Stomach (tissue), 9 donors: ENCODE data around the gene TMEM52. TPM values are rescaled to one million over a fixed set of nuclear protein-coding genes. Genes with fewer than 3 reads are reported as not detected.

Experiments
- DNase-seq, 2 donors: peaks; one replicate each; pipeline versions ENCODE4 v3.0.0 to v3.0.0-alpha.2; 2013 to 2019
- H3K27ac ChIP-seq, 5 donors: fragments of 200-600 bp in 4 of 5; sonication (generic) in 4 of 5; one replicate each; pipeline ENCODE4 v1.5.1; 2013 to 2019; ENCODE audit warnings: mild to moderate bottlenecking in 1 of 5, moderate library complexity in 1 of 5
- H3K27me3 ChIP-seq, 3 donors: fragments of 200-600 bp; sonication (generic); one replicate each; pipeline ENCODE4 v1.5.1; 2017 to 2019; ENCODE audit warnings: mixed run types in 1 of 3
- H3K36me3 ChIP-seq, 4 donors: fragments of 200-600 bp; sonication (generic); 1 replicate in 3 of 4; 2 replicates in 1 of 4; pipeline ENCODE4 v1.5.1; 2016 to 2019
- H3K4me1 ChIP-seq, 4 donors: fragments of 200-600 bp; sonication (generic); one replicate each; pipeline ENCODE4 v1.5.1; 2016 to 2019
- H3K4me3 ChIP-seq, 4 donors: fragments of 200-600 bp; sonication (generic) in 3 of 4; one replicate each; pipeline ENCODE4 v1.5.1; 2016 to 2019; ENCODE audit warnings: mild to moderate bottlenecking in 1 of 4
- H3K9me3 ChIP-seq, 4 donors: fragments of 200-600 bp; sonication (generic); one replicate each; pipeline ENCODE4 v1.5.1; 2016 to 2019
- EP300 ChIP-seq: sonication (generic); formaldehyde crosslinking; IDR thresholded peaks from one replicate; pipeline ENCODE4 v1.6.1; 2017; ENCODE audit warnings: antibody characterized with exemption
- POLR2A ChIP-seq, 4 donors: fragments of 450-650 bp; IDR thresholded peaks; one replicate each; pipeline ENCODE4 v1.6.1; 2016; ENCODE audit warnings: antibody characterized with exemption in 4 of 4, control low read depth in 2 of 4, mild to moderate bottlenecking in 1 of 4, moderate library complexity in 1 of 4
- POLR2AphosphoS5 ChIP-seq, 3 donors: sonication (generic); formaldehyde crosslinking; IDR thresholded peaks; one replicate each; pipeline ENCODE4 v1.6.1; 2016; ENCODE audit warnings: antibody characterized with exemption in 3 of 3
- WGBS, 5 donors: extraction: QIAGEN DNeasy Blood & Tissue Kit in 3 of 5; methylation state at CpG; one replicate each; pipeline versions ENCODE4 v1.1.5 to v1.1.7; 2013 to 2018; 5-methylcytosine and 5-hydroxymethylcytosine counted together
- intact Hi-C: fragments of 100-400 bp; cut with DNase I; formaldehyde crosslinking; loops from one replicate; pipeline ENCODE4 v1.15.1; 2023; ENCODE audit warnings: low total_unique reads
- polyA plus RNA-seq, 3 donors: library from polyadenylated mRNA; stranded (reverse); fragments of 200-250 nt; gene quantifications; one replicate each; pipeline ENCODE4 v1.2.3, GENCODE V29; 2013
- total RNA-seq, 5 donors: library from RNA; depleted of rRNA; stranded (reverse); fragments of >200 nt; gene quantifications; one replicate each; pipeline versions ENCODE4 v1.1.0 to v1.2.3, GENCODE V29; 2014 to 2016
- TF ChIP-seq, protein P1 (sequence below), 7 experiments: fragments of 450-650 bp in 4 of 7; fragments of 200-600 bp in 3 of 7; sonication (generic) in 3 of 7; IDR thresholded peaks; one replicate each; pipeline ENCODE4 v1.5.1; 2016 to 2019; ENCODE audit warnings: antibody characterized with exemption in 7 of 7, control low read depth in 2 of 7, mild to moderate bottlenecking in 1 of 7
- donor health status: healthy with polysubstance abuse.
- donor health status: Bipolar disorder and iron deficiency.
- donor health status: healthy.

TMEM52 gene
- total and polyA plus RNA-seq, 8 donors = 5.0 to 10.4 (median 8.0) TPM; not detected in 4

- H3K36me3 ChIP-seq = no peaks in the 10 kb centered on the region
- H3K27ac ChIP-seq = peak overlapping the region; percentile 71 to 84 (median 74)
- WGBS, 5 donors = 44 to 60% (median 46%) methylated on average over 18 to 46 of the region's 46 CpGs
- H3K4me3 ChIP-seq = peak overlapping the region; percentile 54 to 68 (median 58)
- H3K4me1 ChIP-seq = peaks cover 18 to 35% (median 31%) of the 10 kb centered on the region in 4 donors
- peak in 1 of 2 donors; percentile 30 for DNase-seq
- H3K27me3 ChIP-seq = peaks cover 0 to 4% (median 0%) of the 10 kb centered on the region in 3 donors
- intact Hi-C loops = no loop called here
- no peaks in the 10 kb centered on the region for H3K9me3 ChIP-seq
- no peak for TF ChIP-seq POLR2AphosphoS5 (IDR thresholded peaks at IDR 0.05)
- no peak for TF ChIP-seq POLR2A (IDR thresholded peaks at IDR 0.05)
- TF ChIP-seq, protein P1, sequence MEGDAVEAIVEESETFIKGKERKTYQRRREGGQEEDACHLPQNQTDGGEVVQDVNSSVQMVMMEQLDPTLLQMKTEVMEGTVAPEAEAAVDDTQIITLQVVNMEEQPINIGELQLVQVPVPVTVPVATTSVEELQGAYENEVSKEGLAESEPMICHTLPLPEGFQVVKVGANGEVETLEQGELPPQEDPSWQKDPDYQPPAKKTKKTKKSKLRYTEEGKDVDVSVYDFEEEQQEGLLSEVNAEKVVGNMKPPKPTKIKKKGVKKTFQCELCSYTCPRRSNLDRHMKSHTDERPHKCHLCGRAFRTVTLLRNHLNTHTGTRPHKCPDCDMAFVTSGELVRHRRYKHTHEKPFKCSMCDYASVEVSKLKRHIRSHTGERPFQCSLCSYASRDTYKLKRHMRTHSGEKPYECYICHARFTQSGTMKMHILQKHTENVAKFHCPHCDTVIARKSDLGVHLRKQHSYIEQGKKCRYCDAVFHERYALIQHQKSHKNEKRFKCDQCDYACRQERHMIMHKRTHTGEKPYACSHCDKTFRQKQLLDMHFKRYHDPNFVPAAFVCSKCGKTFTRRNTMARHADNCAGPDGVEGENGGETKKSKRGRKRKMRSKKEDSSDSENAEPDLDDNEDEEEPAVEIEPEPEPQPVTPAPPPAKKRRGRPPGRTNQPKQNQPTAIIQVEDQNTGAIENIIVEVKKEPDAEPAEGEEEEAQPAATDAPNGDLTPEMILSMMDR (IDR thresholded peaks at IDR 0.05) = no peak
- no peak for TF ChIP-seq EP300
These were observed 831 bp downstream of the TMEM52 start for GRCh38 chr1:1917995-1918900.

GRCh38 chr1:1917304-1917976 lies 1.6 kb downstream of the TMEM52 start:
- intact Hi-C loops = no loop called here
- Histone ChIP-seq H3K9me3 (no peaks in the 10 kb centered on the region), H3K4me3 (no peak overlapping the region), H3K36me3 (no peaks in the 10 kb centered on the region), H3K4me1 (peaks cover 18 to 35% (median 31%) of the 10 kb centered on the region in 4 donors), H3K27ac (no peak overlapping the region), H3K27me3 (peaks cover 0 to 4% (median 0%) of the 10 kb centered on the region in 3 donors)
- TF ChIP-seq, protein P1 (IDR thresholded peaks at IDR 0.05) = no peak
- TF ChIP-seq POLR2A (IDR thresholded peaks at IDR 0.05) = no peak
- no peak for TF ChIP-seq POLR2AphosphoS5 (IDR thresholded peaks at IDR 0.05)
- no peak for TF ChIP-seq EP300
- WGBS, 5 donors = 89 to 94% (median 92%) methylated on average over 8 to 14 of the region's 14 CpGs
- DNase-seq = peak in 1 of 2 donors; percentile 16

DNA sequence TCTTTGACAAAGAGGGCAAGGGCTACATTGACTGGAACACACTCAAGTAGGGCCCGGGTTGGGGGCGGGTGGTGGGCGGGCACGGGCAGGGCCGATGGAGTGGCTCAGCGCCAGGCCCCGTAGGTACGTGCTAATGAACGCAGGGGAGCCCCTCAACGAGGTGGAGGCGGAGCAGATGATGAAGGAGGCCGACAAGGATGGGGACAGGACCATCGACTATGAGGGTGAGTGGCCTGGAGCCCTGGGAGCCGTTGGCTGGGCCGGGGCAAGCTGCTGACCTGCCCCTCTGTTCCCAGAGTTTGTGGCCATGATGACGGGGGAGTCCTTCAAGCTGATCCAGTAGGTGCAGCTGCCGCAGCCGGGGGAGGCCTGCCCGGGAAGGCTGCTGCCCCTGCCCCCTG lies 2.2 kb downstream of the TMEM52 start:
- intact Hi-C loops = no loop called here
- 82 to 87% (median 85%) methylated on average over 16 to 19 of the region's 19 CpGs for WGBS, 5 donors
- no peaks in the 10 kb centered on the region for H3K36me3 ChIP-seq
- H3K4me3 ChIP-seq = no peak overlapping the region
- H3K27me3 ChIP-seq = peaks cover 0 to 4% (median 0%) of the 10 kb centered on the region in 3 donors
- no peaks in the 10 kb centered on the region for H3K9me3 ChIP-seq
- H3K4me1 ChIP-seq = peaks cover 18 to 35% (median 31%) of the 10 kb centered on the region in 4 donors
- H3K27ac ChIP-seq = no peak overlapping the region
- TF ChIP-seq EP300 = no peak
- TF ChIP-seq POLR2A (IDR thresholded peaks at IDR 0.05) = no peak
- no peak for TF ChIP-seq POLR2AphosphoS5 (IDR thresholded peaks at IDR 0.05)
- DNase-seq = peak in 1 of 2 donors; percentile 17

GRCh38 chr1:1915911-1916840 lies 2.9 kb downstream of the TMEM52 start:
- intact Hi-C loops = no loop called here
- H3K4me3 ChIP-seq = no peak overlapping the region
- TF ChIP-seq, protein P1 (IDR thresholded peaks at IDR 0.05) = no peak
- TF ChIP-seq POLR2AphosphoS5 (IDR thresholded peaks at IDR 0.05) = no peak
- no peak for TF ChIP-seq POLR2A (IDR thresholded peaks at IDR 0.05)
- TF ChIP-seq EP300 = no peak
- H3K27me3 ChIP-seq = peaks cover 0 to 4% (median 0%) of the 10 kb centered on the region in 3 donors
- H3K36me3 ChIP-seq = no peaks in the 10 kb centered on the region
- H3K9me3 ChIP-seq = no peaks in the 10 kb centered on the region
- 72 to 77% (median 74%) methylated on average over 21 to 23 of the region's 23 CpGs for WGBS, 5 donors
- DNase-seq = peak; percentile 26 to 79
- peaks cover 18 to 35% (median 31%) of the 10 kb centered on the region in 4 donors for H3K4me1 ChIP-seq
- H3K27ac ChIP-seq = peak overlapping the region in 4 of 5 donors; percentile 18 to 69 (median 52)
